Lung (tissue), 12 donors: ENCODE data around the gene CCNY. TPM values are rescaled to one million over a fixed set of nuclear protein-coding genes. Genes with fewer than 3 reads are reported as not detected.

Experiments used
- ATAC-seq: fragments of 200-7000 bp; cut with Tn5 transposase; one replicate; pipeline ENCODE4 v1.9.1; 2020; ENCODE audit warnings: moderate number of reproducible peaks; ENCODE audit not compliant: insufficient read depth, low FRiP score
- DNase-seq, 3 donors: peaks; one replicate each; pipeline ENCODE4 v3.0.0-alpha.2; 2013 to 2017
- H3K27ac ChIP-seq, 2 donors: one replicate each; pipeline ENCODE4 v1.5.1; 2013; ENCODE audit warnings: mild to moderate bottlenecking in 2 of 2, moderate library complexity in 2 of 2, control low read depth in 1 of 2, inconsistent platforms in 1 of 2, low read depth in 1 of 2, low read length in 1 of 2
- H3K27me3 ChIP-seq, 3 donors: one replicate each; pipeline ENCODE4 v1.5.1; 2013; ENCODE audit warnings: low read length in 2 of 3; ENCODE audit not compliant: control insufficient read depth in 3 of 3, insufficient read depth in 3 of 3
- H3K36me3 ChIP-seq, 4 donors: one replicate each; pipeline ENCODE4 v1.5.1; 2013; ENCODE audit warnings: low read length in 4 of 4, mild to moderate bottlenecking in 1 of 4, moderate library complexity in 1 of 4; ENCODE audit not compliant: control insufficient read depth in 4 of 4, insufficient read depth in 4 of 4
- H3K4me1 ChIP-seq, 5 donors: one replicate each; pipeline ENCODE4 v1.5.1; 2013; ENCODE audit warnings: low read length in 5 of 5, mild to moderate bottlenecking in 2 of 5, moderate library complexity in 1 of 5; ENCODE audit not compliant: control insufficient read depth in 5 of 5, insufficient read depth in 5 of 5
- H3K4me3 ChIP-seq: one replicate; pipeline ENCODE4 v1.5.1; 2013; ENCODE audit warnings: mild to moderate bottlenecking, control low read depth, moderate library complexity
- H3K9ac ChIP-seq, 2 donors: one replicate each; pipeline ENCODE4 v1.5.1; 2013; ENCODE audit warnings: low read length in 2 of 2, control low read depth in 1 of 2; ENCODE audit not compliant: insufficient read depth in 1 of 2
- H3K9me3 ChIP-seq, 4 donors: one replicate each; pipeline ENCODE4 v1.5.1; 2013; ENCODE audit warnings: low read length in 3 of 4, mild to moderate bottlenecking in 1 of 4, moderate library complexity in 1 of 4; ENCODE audit not compliant: control insufficient read depth in 4 of 4, insufficient read depth in 3 of 4
- CTCF ChIP-seq: IDR thresholded peaks from 2 replicates; pipeline ENCODE4 v1.5.1; 2012; ENCODE audit warnings: mild to moderate bottlenecking; ENCODE audit errors: control extremely low read depth, extremely low read depth
- WGBS, 2 donors: extraction: QIAGEN DNeasy Blood & Tissue Kit; methylation state at CpG; one replicate each; pipeline ENCODE4 v1.1.7; 2013; 5-methylcytosine and 5-hydroxymethylcytosine counted together
- polyA plus RNA-seq, 2 donors: library from polyadenylated mRNA; stranded (reverse); fragments of 200-250 nt; gene quantifications; one replicate each; pipeline ENCODE4 v1.2.1, GENCODE V29; 2013
- total RNA-seq, 2 donors: library from RNA; depleted of rRNA in 1 of 2; stranded (reverse); fragments of >200 nt in 1 of 2; gene quantifications; one replicate each; pipeline ENCODE4 v1.2.1, GENCODE V29; 2014 to 2021
- donor health status: control.
- donor health status: control.
- donor health status: Bipolar disorder and iron deficiency.
- donor health status: healthy.
- donor health status: DM: yes; HTN: yes; CAD: no.

CCNY gene
- total and polyA plus RNA-seq, 4 donors: 26.6 to 63.0 (median 38.8) TPM

- no peaks in the 10 kb centered on the region for H3K9me3 ChIP-seq
- H3K9ac ChIP-seq: no peak overlapping the region
- ATAC-seq: no peak
- no peak overlapping the region for H3K4me3 ChIP-seq
- no peak for DNase-seq
- H3K27ac ChIP-seq: no peak overlapping the region
- no peak for TF ChIP-seq CTCF
- no peaks in the 10 kb centered on the region for H3K4me1 ChIP-seq
- 71 to 77% methylated on average over 3 of the region's 3 CpGs for WGBS, 2 donors
- no peaks in the 10 kb centered on the region for H3K27me3 ChIP-seq
- H3K36me3 ChIP-seq: no peaks in the 10 kb centered on the region
Observed at GRCh38 chr10:35299016-35299415, 37.3 kb upstream of the CCNY start.

- Histone ChIP-seq H3K27me3 (no peaks in the 10 kb centered on the region), H3K27ac (no peak overlapping the region), H3K36me3 (no peaks in the 10 kb centered on the region), H3K4me1 (no peaks in the 10 kb centered on the region), H3K9ac (no peak overlapping the region), H3K9me3 (no peaks in the 10 kb centered on the region), H3K4me3 (no peak overlapping the region)
- ATAC-seq (no peak), DNase-seq (no peak)
- TF ChIP-seq CTCF: no peak
- 69 to 74% methylated on average over 11 of the region's 11 CpGs for WGBS, 2 donors
Observed at GRCh38 chr10:35300063-35300699, 36.1 kb upstream of the CCNY start.

- H3K36me3 ChIP-seq: no peaks in the 10 kb centered on the region
- no peak overlapping the region for H3K27ac ChIP-seq
- ATAC-seq (no peak), DNase-seq (no peak)
- peaks cover 0 to 3% (median 0%) of the 10 kb centered on the region in 5 donors for H3K4me1 ChIP-seq
- no peaks in the 10 kb centered on the region for H3K9me3 ChIP-seq
- WGBS, 2 donors: 51 to 71% methylated on average over 2 of the region's 2 CpGs
- no peaks in the 10 kb centered on the region for H3K27me3 ChIP-seq
- no peak overlapping the region for H3K4me3 ChIP-seq
- H3K9ac ChIP-seq: no peak overlapping the region
- TF ChIP-seq CTCF: no peak
Observed at GRCh38 chr10:35304649-35305048, 31.7 kb upstream of the CCNY start.

GRCh38 chr10:35306852-35307251, 29.5 kb upstream of the CCNY start:
- H3K9me3 ChIP-seq: no peaks in the 10 kb centered on the region
- no peaks in the 10 kb centered on the region for H3K27me3 ChIP-seq
- peaks cover 0 to 3% (median 0%) of the 10 kb centered on the region in 5 donors for H3K4me1 ChIP-seq
- TF ChIP-seq CTCF: no peak
- ATAC-seq (peak; percentile 56), DNase-seq (peak; percentile 10 to 44 (median 24))
- no peak overlapping the region for H3K9ac ChIP-seq
- H3K4me3 ChIP-seq: no peak overlapping the region
- 35 to 46% methylated on average over 9 of the region's 9 CpGs for WGBS, 2 donors
- H3K27ac ChIP-seq: no peak overlapping the region
- no peaks in the 10 kb centered on the region for H3K36me3 ChIP-seq
